Measurements from ENCODE around the gene PRRX1.

PRRX1 gene

DNA sequence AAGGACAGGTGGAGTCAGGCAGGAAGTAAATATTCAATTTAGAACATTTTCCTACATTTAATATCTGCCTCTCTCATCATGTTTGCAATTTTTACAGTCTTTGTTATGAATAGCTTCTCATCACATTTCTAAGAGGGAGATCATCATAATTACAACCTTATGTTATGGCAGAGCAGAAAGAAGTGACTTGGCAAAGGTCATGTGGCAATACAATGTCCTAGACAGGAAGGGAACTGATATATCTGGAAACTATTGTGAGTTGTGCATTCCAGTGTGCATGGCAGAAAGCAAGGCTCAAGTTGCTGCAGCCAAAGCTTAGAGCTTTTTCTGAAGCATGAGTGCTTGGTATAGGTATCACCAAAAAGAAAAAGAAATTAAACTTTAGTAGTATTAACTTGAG, 43.8 kb upstream of the PRRX1 start:
- no peak overlapping the region for H3K4me3 ChIP-seq (ENCODE audit: low read length)
- no peak overlapping the region for H3K9ac ChIP-seq (ENCODE audit: low read length)
- no peak overlapping the region for H3K27ac ChIP-seq (ENCODE audit: low read length)
- TF ChIP-seq EZH2phosphoT487 (IDR thresholded peaks at IDR 0.05; ENCODE audit: low read depth) (no peak), CTCF (IDR thresholded peaks at IDR 0.05; ENCODE audit: low read depth, low read length) (no peak)
- no peaks in the 10 kb centered on the region for H3K27me3 ChIP-seq (ENCODE audit: low read depth, low read length)
- H2AFZ ChIP-seq (ENCODE audit: low read depth, low read length) = no peak overlapping the region
- no peak overlapping the region for H3K4me2 ChIP-seq (ENCODE audit: low read length)
- no peaks in the 10 kb centered on the region for H3K36me3 ChIP-seq (replicated peaks; ENCODE audit: low read depth, low read length)
- no peaks in the 10 kb centered on the region for H4K20me1 ChIP-seq (ENCODE audit: insufficient read depth, low read length)
- no peaks in the 10 kb centered on the region for H3K79me2 ChIP-seq (ENCODE audit: low read length)
- H3K9me3 ChIP-seq (ENCODE audit: insufficient read depth, low read length) = no peaks in the 10 kb centered on the region
- peaks cover 6% of the 10 kb centered on the region for H3K4me1 ChIP-seq (ENCODE audit: low read length)

- Histone ChIP-seq H4K20me1 (ENCODE audit: insufficient read depth, low read length) (no peaks in the 10 kb centered on the region), H2AFZ (ENCODE audit: low read depth, low read length) (no peak overlapping the region), H3K9me3 (ENCODE audit: insufficient read depth, low read length) (no peaks in the 10 kb centered on the region), H3K4me1 (ENCODE audit: low read length) (peaks cover 4% of the 10 kb centered on the region), H3K9ac (ENCODE audit: low read length) (no peak overlapping the region), H3K79me2 (ENCODE audit: low read length) (no peaks in the 10 kb centered on the region), H3K4me2 (ENCODE audit: low read length) (no peak overlapping the region), H3K27ac (ENCODE audit: low read length) (no peak overlapping the region), H3K36me3 (replicated peaks; ENCODE audit: low read depth, low read length) (no peaks in the 10 kb centered on the region), H3K4me3 (ENCODE audit: low read length) (no peak overlapping the region), H3K27me3 (ENCODE audit: low read depth, low read length) (no peaks in the 10 kb centered on the region)
- TF ChIP-seq CTCF (IDR thresholded peaks at IDR 0.05; ENCODE audit: low read depth, low read length) = no peak
- no peak for TF ChIP-seq EZH2phosphoT487 (IDR thresholded peaks at IDR 0.05; ENCODE audit: low read depth)
Measured at GRCh38 chr1:170623171-170623570, 40.8 kb upstream of the PRRX1 start.

- TF ChIP-seq CTCF (IDR thresholded peaks at IDR 0.05; ENCODE audit: low read depth, low read length) (no peak), EZH2phosphoT487 (IDR thresholded peaks at IDR 0.05; ENCODE audit: low read depth) (no peak)
- no peaks in the 10 kb centered on the region for H3K27me3 ChIP-seq (ENCODE audit: low read depth, low read length)
- H3K36me3 ChIP-seq (replicated peaks; ENCODE audit: low read depth, low read length) = no peaks in the 10 kb centered on the region
- H3K9me3 ChIP-seq (ENCODE audit: insufficient read depth, low read length) = no peaks in the 10 kb centered on the region
- H3K27ac ChIP-seq (ENCODE audit: low read length) = no peak overlapping the region
- no peak overlapping the region for H2AFZ ChIP-seq (ENCODE audit: low read depth, low read length)
- H3K4me2 ChIP-seq (ENCODE audit: low read length) = no peak overlapping the region
- no peaks in the 10 kb centered on the region for H3K4me1 ChIP-seq (ENCODE audit: low read length)
- no peak overlapping the region for H3K9ac ChIP-seq (ENCODE audit: low read length)
- no peaks in the 10 kb centered on the region for H3K79me2 ChIP-seq (ENCODE audit: low read length)
- H4K20me1 ChIP-seq (ENCODE audit: insufficient read depth, low read length) = no peaks in the 10 kb centered on the region
- no peak overlapping the region for H3K4me3 ChIP-seq (ENCODE audit: low read length)
Measured at GRCh38 chr1:170624146-170624545, 39.8 kb upstream of the PRRX1 start.

GRCh38 chr1:170630977-170631376, 33.0 kb upstream of the PRRX1 start:
- Histone ChIP-seq H3K9ac (ENCODE audit: low read length) (no peak overlapping the region), H4K20me1 (ENCODE audit: insufficient read depth, low read length) (no peaks in the 10 kb centered on the region), H3K4me2 (ENCODE audit: low read length) (no peak overlapping the region), H3K27ac (ENCODE audit: low read length) (no peak overlapping the region), H3K79me2 (ENCODE audit: low read length) (no peaks in the 10 kb centered on the region), H3K36me3 (replicated peaks; ENCODE audit: low read depth, low read length) (no peaks in the 10 kb centered on the region), H2AFZ (ENCODE audit: low read depth, low read length) (no peak overlapping the region), H3K4me1 (ENCODE audit: low read length) (no peaks in the 10 kb centered on the region), H3K9me3 (ENCODE audit: insufficient read depth, low read length) (no peaks in the 10 kb centered on the region), H3K27me3 (ENCODE audit: low read depth, low read length) (no peaks in the 10 kb centered on the region), H3K4me3 (ENCODE audit: low read length) (no peak overlapping the region)
- TF ChIP-seq EZH2phosphoT487 (IDR thresholded peaks at IDR 0.05; ENCODE audit: low read depth) = no peak
- TF ChIP-seq CTCF (IDR thresholded peaks at IDR 0.05; ENCODE audit: low read depth, low read length) = no peak

All from OCI-LY3 (cell line).